Coronary artery (tissue), 2 donors: ENCODE data around the gene LONRF2.
"Not testable (repeated sequence)": the region's sequence is repeated elsewhere in the genome, so short reads cannot be mapped to it uniquely, and the experiment has no call there.

Experiments used
- DNase-seq: peaks from one replicate; pipeline ENCODE4 v3.0.0-alpha.2; 2017; ENCODE audit warnings: low spot score
- H3K27ac ChIP-seq, 2 donors: fragments of 200-600 bp; sonication (generic); one replicate each; pipeline ENCODE4 v1.5.1; 2016 to 2019
- H3K4me3 ChIP-seq: fragments of 200-600 bp; sonication (generic); 2 replicates; pipeline ENCODE4 v1.5.1; 2016; ENCODE audit warnings: mild to moderate bottlenecking, moderate library complexity
- CTCF ChIP-seq: fragments of 200-600 bp; sonication (generic); IDR thresholded peaks from one replicate; pipeline ENCODE4 v1.5.1; 2019; ENCODE audit warnings: antibody characterized with exemption

LONRF2 gene

GRCh38 chr2:100350661-100351185 is 28.4 kb upstream of the LONRF2 start:
- TF ChIP-seq CTCF, result no peak
- no peak for DNase-seq
- H3K27ac ChIP-seq, result no peak overlapping the region
- no peak overlapping the region for H3K4me3 ChIP-seq

- not testable (repeated sequence) for DNase-seq, H3K27ac ChIP-seq
Observed at GRCh38 chr2:100345144-100345543, 22.8 kb upstream of the LONRF2 start.

GRCh38 chr2:100344433-100344832 is 22.1 kb upstream of the LONRF2 start:
- H3K4me3 ChIP-seq, result no peak overlapping the region
- no peak overlapping the region for H3K27ac ChIP-seq
- no peak for DNase-seq
- TF ChIP-seq CTCF, result no peak

More at GRCh38 chr2:100345144-100345543, 22.8 kb upstream of the LONRF2 start:
- H3K4me3 ChIP-seq, result not testable (repeated sequence)

GRCh38 chr2:100342466-100342865 is 20.2 kb upstream of the LONRF2 start:
- not testable (repeated sequence) for H3K4me3 ChIP-seq, H3K27ac ChIP-seq, DNase-seq

GRCh38 chr2:100339823-100340222 is 17.5 kb upstream of the LONRF2 start:
- no peak overlapping the region for H3K4me3 ChIP-seq
- TF ChIP-seq CTCF, result no peak
- H3K27ac ChIP-seq, result no peak overlapping the region
- no peak for DNase-seq

GRCh38 chr2:100334929-100335328 is 12.6 kb upstream of the LONRF2 start:
- Histone ChIP-seq H3K4me3 (no peak overlapping the region), H3K27ac (no peak overlapping the region)
- DNase-seq, result no peak
- no peak for TF ChIP-seq CTCF

- no peak overlapping the region for H3K4me3 ChIP-seq
- TF ChIP-seq CTCF, result no peak
- no peak for DNase-seq
- no peak overlapping the region for H3K27ac ChIP-seq
Observed at GRCh38 chr2:100327742-100328141, 5.4 kb upstream of the LONRF2 start.

GRCh38 chr2:100321179-100321865 is 979 bp downstream of the LONRF2 start:
- no peak for DNase-seq
- Histone ChIP-seq H3K27ac (peak overlapping the region in 1 of 2 donors; percentile 71), H3K4me3 (peak overlapping the region; percentile 75)
- peak; percentile 14 for TF ChIP-seq CTCF
